ENCODE data around the gene LIMK2.
"Not testable (repeated sequence)": the region's sequence is repeated elsewhere in the genome, so short reads cannot be mapped to it uniquely, and the experiment has no call there.

LIMK2 gene

GRCh38 chr22:31212783-31213629 lies 908 bp downstream of the LIMK2 start:
- DNase-seq, result no peak

DNA sequence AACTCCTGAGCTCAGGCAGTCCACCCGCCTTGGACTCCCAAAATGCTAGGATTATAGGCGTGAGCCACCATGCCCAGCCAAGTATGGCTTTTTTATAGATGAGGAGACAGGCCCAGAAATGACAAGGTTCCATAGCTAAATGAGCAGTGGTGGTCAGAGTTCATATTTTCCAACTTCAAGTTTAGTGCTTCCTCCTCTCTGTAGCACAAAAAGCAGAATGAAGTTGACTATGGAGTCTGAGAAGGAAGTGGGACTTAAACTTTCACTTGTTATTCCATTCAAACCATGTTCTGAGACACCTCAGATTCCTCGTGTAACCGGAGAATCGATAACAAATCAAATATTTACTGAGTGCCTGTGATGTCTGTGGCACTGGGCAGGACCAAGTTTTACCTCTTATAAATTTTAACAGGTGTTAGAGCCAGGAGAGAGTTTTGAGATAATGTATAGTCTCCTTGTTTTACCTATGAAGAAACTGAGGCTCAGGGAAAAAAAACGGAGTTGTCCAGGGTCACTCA lies 3.0 kb downstream of the LIMK2 start:
- DNase-seq, result no peak

GRCh38 chr22:31218565-31219262 lies 6.6 kb downstream of the LIMK2 start:
- DNase-seq, result no peak

GRCh38 chr22:31221084-31221483 lies 9.0 kb downstream of the LIMK2 start:
- no peak for DNase-seq

GRCh38 chr22:31222736-31223135 lies 10.6 kb downstream of the LIMK2 start:
- no peak for DNase-seq

DNA sequence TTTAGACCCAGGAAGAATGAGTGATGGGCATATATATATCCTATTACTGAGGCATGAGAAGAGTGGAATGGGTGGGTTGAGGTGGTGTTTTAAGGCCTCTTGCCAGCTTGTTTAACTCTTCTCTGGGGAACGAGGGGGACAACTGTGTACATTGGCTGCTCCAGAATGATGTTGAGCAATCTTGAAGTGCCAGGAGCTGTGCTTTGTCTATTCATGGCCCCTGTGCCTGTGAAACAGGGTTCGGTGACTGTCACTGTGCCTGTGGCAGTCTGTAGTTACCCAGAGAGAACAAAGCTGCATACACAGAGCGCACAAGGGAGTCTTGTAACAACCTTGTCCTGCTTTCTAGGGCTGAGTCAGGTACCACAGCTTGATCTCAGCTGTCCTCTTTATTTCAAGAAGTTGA lies 11.7 kb downstream of the LIMK2 start:
- no peak for DNase-seq

- DNase-seq, result not testable (repeated sequence)
Measured at GRCh38 chr22:31224691-31225090, 12.6 kb downstream of the LIMK2 start.

DNA sequence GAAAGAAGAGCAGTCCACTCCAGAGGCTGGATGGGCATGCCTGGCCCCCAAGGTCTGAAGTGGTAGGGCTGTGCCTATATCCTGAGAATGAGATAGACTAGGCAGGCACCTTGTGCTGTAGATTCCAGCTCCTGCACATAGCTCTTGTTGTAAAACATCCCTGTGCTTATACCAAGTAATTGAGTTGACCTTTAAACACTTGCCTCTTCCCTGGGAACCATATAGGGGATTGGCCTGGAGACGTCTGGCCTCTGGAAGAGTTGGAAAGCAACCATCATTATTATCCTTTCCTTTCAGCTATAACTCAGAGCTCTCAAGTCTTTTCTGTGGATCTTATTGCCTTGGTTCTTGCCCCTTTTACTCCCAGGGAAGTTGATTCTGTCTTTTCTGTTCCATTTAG lies 15.1 kb downstream of the LIMK2 start:
- no peak for DNase-seq

- DNase-seq, result no peak
Measured at GRCh38 chr22:31229402-31230079, 17.4 kb downstream of the LIMK2 start.

- no peak for DNase-seq
Measured at GRCh38 chr22:31230155-31230870, 18.2 kb downstream of the LIMK2 start.

DNA sequence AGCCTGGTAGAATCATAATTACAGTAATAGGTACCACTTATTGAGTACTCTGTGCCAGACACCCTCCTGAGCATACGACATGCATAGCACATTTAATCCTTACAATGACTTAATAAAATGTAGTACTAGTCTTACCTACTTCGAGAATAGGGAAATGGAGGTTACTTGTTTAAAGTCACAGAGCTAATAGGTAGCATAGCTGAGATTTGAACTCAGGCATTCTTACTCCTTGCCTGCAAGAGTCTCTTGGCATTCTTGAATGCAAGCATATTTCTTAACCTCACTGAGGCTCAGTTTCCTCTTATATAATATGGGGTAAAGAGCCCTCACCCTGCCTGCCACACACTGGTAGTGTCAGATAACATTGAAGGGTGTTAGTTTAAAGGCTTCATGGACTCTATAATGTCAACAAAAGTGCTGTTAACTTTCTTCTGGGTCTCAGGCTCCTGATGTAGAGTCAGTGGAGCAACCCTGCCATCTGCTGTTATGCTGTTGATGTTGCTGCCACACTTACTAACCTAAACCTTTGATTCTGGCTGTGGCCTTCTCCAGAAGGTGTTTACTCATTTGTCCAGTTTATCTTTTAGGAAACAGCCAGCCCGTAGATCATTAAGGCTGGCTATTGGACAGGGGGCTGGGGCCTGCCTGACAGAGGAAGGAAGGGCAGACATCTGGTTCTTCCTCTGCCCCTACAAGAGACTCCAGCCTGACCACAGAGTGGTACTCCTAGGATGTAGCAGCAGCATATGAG lies 18.9 kb downstream of the LIMK2 start:
- DNase-seq, result peak; percentile 54

DNA sequence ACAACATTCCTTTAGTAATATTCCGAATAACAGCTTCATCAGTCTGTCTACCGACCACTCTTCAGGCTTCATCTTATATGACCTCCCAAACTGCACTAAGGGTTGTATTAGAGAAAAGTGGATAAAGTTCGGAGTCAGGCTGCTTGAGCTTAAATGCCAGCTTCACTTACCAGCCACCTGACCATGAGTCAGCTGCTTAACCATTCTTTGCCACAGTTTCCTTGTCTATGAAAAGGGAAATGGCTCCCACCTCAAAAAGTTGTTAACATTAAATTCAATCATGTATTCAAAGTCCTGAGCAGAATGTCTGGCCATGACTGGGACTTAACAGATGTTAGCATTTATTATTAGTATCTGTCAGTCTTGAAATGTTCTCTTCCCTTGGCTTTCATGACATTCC lies 20.9 kb downstream of the LIMK2 start:
- no peak for DNase-seq

- no peak for DNase-seq
Measured at GRCh38 chr22:31235081-31235480, 23.0 kb downstream of the LIMK2 start.

- DNase-seq, result not testable (repeated sequence)
Measured at GRCh38 chr22:31236044-31236443, 23.9 kb downstream of the LIMK2 start.

GRCh38 chr22:31238057-31238456 lies 26.0 kb downstream of the LIMK2 start:
- DNase-seq, result no peak

- DNase-seq, result no peak
Measured at GRCh38 chr22:31239771-31240370, 27.8 kb downstream of the LIMK2 start.

DNA sequence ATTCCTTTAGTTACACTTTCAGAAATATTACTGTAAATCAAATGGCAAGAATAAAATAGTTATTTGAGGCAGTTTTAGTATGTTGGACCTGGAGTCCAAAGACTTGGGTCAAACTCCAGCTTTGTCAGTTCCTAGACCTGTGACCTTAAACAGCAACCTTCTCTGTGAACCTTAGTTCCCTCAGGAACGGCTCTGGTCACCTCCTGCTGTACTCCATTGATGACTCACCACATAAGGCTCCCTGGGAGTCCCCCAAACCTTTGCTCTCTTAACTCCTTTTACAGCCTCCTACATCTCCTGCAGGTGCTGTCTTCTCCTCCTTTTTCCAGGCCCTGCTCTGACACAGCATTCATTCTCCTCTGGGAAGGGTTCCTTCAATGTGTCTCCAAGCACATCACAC lies 29.1 kb downstream of the LIMK2 start:
- no peak for DNase-seq

GRCh38 chr22:31241936-31242335 lies 29.8 kb downstream of the LIMK2 start:
- DNase-seq, result no peak

GRCh38 chr22:31243339-31244045 lies 31.4 kb downstream of the LIMK2 start:
- DNase-seq, result no peak

GRCh38 chr22:31244046-31244942 lies 32.2 kb downstream of the LIMK2 start:
- DNase-seq, result no peak
